EH (cell line): ENCODE results near the gene LMAN2L.
A peak's percentile ranks its signal among the peaks of the same experiment; 100 is the strongest.
"Not testable (repeated sequence)": the region's sequence is repeated elsewhere in the genome, so short reads cannot be mapped to it uniquely, and the experiment has no call there.

Experiments
- DNase-seq: peaks from one replicate; pipeline ENCODE4 v3.0.0-alpha.2; 2015; ENCODE audit warnings: low read depth

The LMAN2L gene

DNA sequence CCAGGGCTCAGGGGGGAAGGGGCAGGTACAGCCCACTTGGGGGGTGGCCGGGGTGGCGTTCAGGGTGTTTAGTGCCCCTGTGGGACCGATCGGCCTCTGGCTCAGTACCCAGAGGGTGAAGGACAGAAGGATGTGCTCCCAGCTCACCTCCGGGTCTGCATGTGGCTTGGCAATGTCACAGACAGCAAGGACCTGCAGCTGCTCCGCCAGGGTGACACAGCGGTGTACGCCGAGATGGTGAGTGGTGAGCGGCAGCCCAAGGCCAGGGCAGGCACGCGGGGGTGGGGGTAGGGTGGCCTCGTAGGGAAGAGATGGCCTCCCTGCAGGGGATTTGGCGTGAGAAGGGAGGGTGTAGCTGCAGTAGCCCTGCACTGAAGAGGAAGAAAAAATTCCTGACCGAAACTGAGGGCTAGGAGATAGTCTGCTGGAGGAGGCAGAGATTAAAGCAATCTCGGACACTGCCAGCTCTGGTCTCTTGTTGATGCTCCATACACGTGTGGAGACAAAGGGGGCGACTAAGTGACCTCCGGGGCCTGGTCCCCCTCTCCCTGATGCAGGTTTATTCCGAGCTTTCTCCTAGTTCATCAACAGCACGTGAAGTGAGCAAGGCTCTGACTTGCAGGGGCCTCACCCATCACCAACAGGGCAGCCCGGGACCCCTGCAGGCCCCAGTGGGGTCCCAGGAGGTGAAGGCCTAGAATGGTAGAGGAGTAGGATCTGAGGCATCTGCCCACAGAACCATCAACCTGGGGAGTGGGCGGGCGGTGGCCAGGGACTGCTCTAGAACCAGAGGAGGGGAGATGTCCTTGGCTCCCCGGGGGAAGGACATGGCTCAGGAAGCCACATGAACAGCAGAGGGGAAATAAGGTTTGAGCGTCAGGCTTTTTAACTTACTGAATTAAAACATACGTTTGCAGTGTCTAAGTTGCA lies 51.9 kb downstream of the LMAN2L start:
- no peak for DNase-seq

GRCh38 chr2:96687266-96687665 lies 52.6 kb downstream of the LMAN2L start:
- peak; percentile 29 for DNase-seq

DNA sequence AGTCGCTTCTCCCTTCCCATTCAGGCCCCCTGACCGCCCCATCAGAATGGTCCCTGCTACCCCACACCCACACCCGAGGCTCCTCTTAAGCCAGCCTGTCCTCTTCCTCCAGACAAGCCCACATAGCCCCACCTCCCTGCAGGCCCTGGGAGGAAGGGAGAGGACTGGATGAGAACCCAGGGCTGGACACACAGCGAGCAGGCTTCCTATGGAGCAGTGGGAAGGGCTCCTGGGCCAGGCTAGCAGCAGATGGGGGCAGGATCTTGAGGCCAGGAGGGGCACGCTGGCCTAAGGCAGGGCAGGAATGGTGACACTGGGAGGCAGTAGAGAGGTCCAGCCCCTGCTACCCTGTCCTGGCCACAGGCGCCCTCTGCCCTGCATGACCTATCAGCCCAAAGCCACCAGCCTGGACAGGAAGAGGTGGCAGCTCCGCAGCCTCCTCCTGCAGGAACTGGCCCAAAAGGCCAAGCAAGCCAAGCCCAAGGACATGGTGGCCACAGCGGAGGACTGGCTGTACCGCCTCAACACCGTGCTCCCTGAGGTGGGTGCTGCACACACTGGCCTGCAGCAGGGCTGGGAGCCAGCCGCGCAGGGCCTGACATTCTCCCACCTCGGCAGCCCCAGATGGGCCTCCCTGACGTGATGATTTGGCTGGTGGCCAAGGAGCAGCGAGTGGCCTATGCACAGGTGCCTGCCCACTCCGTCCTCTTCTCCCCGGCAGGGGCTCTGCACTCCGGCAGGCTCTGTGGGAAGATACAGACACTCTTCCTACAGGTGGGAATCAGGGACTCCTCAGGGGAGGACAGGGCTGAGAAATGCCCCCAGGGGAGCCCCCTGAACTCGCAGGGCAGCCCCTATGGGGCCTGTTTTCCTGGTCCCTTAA lies 54.0 kb downstream of the LMAN2L start:
- DNase-seq: peak; percentile 58

GRCh38 chr2:96684883-96685576 lies 54.8 kb downstream of the LMAN2L start:
- peak; percentile 24 for DNase-seq

DNA sequence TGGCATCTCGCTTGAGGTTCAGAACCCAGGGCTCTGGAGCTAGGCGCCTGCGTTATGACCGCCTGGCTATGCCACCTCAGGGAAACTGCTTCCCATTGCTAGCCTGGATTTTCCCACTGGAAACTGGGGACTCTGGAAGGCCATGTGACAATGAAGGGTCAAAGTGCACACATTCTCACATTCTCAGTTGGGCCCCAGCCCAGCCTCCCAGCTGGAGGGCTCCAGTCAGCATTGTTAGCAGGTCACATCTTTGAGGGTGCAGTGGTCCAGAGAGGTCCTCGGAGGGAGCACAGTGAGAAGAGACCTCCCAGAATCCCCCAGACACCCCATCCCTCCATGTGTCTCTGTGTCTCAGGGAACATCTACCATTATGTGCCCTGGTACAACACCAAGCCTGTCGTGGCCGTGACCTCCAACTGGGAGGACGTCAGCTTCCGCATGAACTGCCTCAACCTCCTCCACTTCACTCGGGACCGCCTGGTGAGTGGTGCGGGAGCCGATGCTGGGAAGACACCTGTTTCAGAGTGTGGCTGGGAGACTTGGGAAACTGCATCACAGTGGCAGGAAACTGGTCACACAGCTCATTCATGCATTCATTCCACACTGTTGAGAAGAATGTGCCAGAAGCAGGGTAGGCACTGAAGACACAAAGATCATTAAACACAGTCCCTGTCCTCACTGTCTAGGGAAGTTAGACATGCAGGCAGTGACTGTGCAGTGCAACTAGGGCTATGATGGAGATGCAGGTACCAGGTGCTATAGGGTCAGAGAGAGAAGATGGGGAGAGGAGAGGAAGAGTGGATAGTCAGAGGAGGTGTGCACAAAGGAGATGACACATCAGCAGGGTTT lies 55.7 kb downstream of the LMAN2L start:
- DNase-seq: peak; percentile 12

DNA sequence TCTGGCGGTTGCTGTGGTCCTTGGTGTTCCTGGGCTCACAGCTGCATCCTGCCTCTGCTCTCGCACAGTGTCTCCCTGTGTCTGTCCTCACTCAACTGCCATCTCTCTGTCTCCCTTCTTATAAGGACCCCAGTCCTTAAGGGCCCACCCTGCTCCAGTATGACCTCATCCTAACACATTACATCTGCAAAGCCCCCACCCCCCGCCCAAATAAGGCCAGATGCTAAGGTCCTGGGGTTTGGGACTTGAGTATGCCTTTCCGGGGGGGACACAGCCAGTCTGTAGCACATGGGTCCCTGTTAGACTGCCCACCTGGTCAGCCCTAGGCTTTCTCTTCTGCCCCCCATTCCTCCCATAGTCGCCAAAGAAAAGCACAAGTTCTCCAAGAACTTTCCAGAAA lies 56.6 kb downstream of the LMAN2L start:
- DNase-seq: no peak

DNA sequence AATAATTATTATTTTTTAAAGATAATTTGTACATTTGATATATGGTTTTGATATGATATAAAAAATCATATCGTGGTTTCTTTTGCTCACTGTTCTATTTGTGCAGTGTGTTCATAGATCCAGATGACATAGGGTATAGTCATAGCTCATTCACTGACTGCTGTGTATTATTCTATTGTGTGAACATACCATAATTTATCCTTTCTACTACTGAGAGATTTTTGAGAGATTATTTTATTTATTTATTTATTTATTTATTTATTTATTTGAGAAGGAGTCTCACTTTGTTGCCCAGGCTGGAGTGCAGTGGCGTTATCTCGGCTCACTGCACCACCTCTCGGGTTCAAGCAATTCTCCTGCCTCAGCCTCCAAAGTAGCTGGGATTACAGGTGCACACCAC lies 58.3 kb downstream of the LMAN2L start:
- no peak for DNase-seq

DNA sequence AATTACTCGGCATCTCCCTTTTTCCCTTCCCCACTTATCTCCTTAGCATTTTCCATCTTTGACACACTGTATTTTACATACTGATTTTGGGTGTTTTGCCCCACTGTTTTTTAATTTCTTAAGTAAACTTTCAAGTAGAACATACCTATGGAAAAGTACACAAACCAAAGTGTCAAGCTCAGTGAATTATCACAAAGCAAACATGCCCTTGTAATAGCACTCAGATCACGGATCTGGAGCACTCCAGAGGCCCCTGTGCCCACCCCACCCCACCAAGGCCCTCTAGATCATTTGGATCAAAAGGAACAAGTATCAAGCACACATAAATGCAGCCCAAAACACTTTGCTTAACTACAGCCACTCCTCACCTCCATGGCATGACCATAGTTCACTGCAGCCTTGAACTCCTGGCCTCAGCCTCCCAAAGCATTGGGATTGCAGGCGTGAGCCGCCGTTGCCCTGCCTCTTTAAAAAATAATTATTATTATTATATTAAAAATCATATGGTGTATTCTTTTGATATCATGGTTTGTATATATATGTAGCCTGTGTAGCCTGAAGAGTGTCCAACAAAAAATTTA lies 59.2 kb downstream of the LMAN2L start:
- no peak for DNase-seq

- no peak for DNase-seq
These were observed 60.0 kb downstream of the LMAN2L start for GRCh38 chr2:96679848-96680247.

DNA sequence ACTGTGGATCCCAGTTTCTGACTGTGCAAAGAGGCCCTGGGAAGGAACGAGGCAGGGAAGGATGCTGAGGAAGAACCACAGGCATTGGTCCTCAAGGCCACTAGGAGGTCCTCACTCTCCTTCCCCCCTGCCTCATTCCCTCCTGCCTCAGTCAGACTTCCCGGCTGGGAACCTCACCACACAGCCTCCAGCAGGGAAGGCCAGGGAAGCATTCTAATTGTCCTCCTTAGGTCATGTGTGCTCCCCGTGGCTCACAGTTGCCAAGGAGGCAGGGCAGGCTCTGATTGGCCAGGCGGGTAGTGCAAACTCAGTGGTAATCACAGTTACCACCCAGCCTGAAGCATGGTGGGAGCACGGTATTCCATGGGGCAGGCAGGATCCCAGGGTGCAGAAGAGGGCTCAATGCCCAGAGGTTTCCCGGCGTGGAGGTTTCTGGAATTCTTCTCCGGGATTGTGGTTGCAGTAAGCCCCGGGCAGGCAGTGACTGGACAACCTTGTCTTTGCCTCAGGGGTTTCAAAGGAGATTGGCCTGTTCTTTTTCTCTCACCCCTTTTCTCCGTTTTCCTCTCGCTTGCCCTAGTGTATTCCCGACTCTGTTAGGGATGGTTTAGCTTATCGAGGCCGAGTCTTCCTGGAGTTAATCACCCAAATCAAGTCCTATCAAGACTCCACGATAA lies 70.2 kb downstream of the LMAN2L start:
- no peak for DNase-seq

GRCh38 chr2:96668771-96669170 lies 71.1 kb downstream of the LMAN2L start:
- DNase-seq: no peak

DNA sequence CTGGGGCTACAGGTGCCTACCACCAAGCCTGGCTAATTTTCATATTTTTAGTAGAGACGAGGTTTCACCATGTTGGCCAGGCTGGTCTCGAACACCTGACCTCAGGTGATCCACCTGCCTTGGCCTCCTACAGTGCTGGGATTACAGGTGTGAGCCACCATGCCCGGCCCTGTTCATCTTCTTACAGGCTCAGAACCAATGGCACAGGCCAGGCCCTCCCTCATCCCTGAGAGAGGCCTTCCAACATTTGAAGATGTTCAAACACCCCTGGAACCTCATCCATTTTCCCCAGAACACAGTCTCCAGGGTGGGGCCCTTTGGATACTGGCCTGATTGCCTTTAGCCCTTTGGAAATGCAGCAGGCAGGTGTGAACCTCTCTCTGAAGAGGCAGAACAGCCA lies 74.1 kb downstream of the LMAN2L start:
- DNase-seq: not testable (repeated sequence)

DNA sequence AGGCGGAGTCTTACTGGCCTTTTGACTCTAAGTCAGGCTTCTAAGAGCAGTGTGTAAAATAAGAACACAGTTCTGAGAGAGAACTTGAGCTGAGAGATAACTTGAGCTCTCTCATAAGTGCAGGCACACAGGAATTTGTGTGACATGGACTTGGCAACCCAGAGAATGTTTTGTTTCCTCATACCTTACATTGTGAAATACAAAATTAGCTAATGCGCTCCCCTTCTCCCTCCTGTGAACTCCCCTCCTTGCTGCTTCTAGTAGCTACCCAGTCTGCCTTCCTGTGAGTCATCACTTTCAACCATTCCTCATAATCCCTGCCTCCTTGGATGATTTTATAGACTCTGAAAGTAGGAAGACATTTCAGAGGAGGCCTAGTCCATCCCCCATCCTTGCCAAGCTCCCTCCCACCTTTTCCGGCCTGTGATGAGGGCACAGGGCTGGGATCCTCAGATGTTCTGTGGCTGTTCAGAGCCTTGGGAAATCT lies 74.7 kb downstream of the LMAN2L start:
- peak; percentile 100 for DNase-seq

DNA sequence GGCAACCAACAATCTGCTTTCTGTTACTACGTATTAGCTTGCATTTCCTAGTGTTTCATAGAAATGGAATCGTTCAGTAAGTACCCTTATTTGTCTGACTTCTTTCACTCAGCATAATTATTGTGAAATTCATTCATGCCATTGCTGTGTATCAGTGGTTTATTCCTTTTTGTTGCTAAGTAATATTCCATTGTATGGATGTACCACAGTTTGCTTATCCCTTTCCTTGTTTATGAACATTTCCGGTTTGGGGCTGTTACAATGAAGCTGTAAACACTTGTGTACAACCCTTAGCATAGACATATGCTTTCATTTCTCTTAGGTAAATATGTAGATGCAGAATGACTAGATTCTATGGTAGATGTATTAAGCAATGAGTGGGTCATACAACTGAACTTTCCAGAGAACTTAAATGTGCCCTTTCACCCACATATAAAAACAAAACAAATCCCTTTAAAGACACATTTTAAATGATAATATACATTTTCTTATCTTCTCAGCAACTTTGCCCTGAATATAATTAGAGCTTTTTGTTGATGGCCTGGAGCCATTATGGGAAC lies 75.4 kb downstream of the LMAN2L start:
- no peak for DNase-seq

DNA sequence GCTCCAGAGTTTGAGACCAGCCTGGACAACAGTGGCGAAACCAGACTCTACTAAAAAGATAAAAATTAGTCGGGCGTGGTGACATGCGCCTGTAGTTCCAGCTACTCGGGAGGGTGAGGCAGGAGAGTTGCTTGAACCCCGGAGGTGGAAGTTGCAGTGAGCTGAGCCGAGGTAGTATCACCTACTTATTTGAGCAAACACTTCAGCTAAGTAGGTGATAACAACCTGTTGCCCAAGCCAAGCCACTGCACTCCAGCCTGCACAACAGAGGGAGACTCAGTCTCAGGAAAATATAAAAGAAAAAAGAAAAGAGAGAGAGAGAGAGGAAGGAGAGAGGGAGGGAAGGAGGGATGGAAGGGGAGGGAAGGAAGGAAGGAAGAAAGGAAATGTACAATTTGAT lies 76.0 kb downstream of the LMAN2L start:
- no peak for DNase-seq

DNA sequence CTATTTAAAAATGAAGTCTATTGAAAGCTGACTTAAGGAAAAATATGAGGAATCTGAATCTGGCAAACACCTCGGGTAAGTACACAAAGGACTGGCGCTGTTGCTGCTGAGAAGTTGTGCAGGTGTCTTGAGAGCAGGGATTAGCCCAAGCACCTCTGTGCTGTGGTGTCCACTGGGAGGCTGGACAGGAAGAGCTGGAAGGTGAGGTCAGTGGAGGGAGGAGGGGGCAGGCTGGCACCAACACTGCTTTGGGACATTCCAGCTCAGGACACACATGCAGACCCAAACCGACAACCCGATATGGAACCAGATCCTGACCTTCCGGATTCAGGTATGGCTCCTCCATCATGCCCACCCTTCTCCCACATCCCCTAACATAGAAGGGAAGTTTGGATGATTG lies 76.7 kb downstream of the LMAN2L start:
- DNase-seq: no peak

- DNase-seq: no peak
These were observed 77.5 kb downstream of the LMAN2L start for GRCh38 chr2:96662360-96662759.

- no peak for DNase-seq
These were observed 78.5 kb downstream of the LMAN2L start for GRCh38 chr2:96661324-96661723.

GRCh38 chr2:96656540-96656939 lies 83.3 kb downstream of the LMAN2L start:
- DNase-seq: no peak
